ENCODE results near the gene CFAP61. TPM values are rescaled to one million over a fixed set of nuclear protein-coding genes. Genes with fewer than 3 reads are reported as not detected.
A peak's percentile ranks its signal among the peaks of the same experiment; 100 is the strongest.

Gene CFAP61
- total and polyA plus RNA-seq, 8 donors: 0.15 to 0.53 (median 0.33) TPM

DNA sequence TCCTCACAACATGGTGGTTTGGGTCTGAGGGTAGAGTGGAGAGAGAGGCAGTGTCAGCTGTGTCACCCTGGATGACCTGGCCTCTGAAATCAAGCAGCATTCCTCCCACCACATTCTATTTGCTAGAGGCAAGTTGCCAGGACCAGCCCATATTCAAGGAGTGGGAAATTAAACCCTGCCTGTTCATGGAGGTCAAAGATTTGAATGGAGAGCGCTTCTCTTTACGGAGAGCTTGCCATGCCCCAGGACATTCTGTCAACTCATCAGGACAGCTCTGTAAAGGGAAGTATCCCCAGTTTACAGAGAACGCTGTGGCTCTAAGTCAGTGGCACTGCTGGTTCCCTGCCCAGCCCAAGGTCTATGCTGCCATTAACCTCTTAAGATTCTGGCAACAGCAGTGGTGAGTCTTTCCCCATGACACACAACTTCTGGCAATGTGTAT is 225.6 kb downstream of the CFAP61 start:
- Histone ChIP-seq H3K27me3 (no peaks in the 10 kb centered on the region), H3K9me3 (no peaks in the 10 kb centered on the region), H3K27ac (no peak overlapping the region), H3K4me1 (no peaks in the 10 kb centered on the region), H3K36me3 (no peaks in the 10 kb centered on the region), H3K4me3 (no peak overlapping the region)
- FAIRE-seq (no peak), DNase-seq (no peak), ATAC-seq (peak in 2 of 4 donors; percentile 36 to 68)
- TF ChIP-seq, protein P1, sequence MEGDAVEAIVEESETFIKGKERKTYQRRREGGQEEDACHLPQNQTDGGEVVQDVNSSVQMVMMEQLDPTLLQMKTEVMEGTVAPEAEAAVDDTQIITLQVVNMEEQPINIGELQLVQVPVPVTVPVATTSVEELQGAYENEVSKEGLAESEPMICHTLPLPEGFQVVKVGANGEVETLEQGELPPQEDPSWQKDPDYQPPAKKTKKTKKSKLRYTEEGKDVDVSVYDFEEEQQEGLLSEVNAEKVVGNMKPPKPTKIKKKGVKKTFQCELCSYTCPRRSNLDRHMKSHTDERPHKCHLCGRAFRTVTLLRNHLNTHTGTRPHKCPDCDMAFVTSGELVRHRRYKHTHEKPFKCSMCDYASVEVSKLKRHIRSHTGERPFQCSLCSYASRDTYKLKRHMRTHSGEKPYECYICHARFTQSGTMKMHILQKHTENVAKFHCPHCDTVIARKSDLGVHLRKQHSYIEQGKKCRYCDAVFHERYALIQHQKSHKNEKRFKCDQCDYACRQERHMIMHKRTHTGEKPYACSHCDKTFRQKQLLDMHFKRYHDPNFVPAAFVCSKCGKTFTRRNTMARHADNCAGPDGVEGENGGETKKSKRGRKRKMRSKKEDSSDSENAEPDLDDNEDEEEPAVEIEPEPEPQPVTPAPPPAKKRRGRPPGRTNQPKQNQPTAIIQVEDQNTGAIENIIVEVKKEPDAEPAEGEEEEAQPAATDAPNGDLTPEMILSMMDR (IDR thresholded peaks at IDR 0.05): no peak
- WGBS, 2 donors: 85 to 86% methylated on average over 3 of the region's 3 CpGs
- intact Hi-C loops (cut with DNase I): no loop called here

DNA sequence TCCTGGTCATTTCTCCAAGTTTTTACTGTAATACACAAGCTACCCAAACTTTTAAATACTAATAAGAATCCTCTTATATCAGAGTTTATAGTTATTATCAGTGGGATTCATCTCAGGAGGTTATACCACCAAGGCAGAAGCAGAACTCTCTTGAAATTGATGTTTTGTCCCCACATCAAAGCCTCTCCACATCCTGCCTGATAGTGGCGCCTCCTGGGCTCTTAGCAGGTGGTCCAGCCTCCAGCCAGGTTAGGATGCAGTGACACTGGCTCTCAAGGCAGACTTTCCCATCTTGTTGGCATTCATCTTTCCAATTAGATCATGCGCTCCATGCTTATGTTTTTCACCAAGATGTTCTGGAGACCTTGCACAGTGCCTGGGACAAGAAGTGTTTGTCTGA is 233.7 kb downstream of the CFAP61 start:
- FAIRE-seq (no peak), ATAC-seq (no peak), DNase-seq (no peak)
- H3K4me3 ChIP-seq: no peak overlapping the region
- 68 to 74% methylated on average over 2 of the region's 2 CpGs for WGBS, 2 donors
- H3K27me3 ChIP-seq: no peaks in the 10 kb centered on the region
- no peaks in the 10 kb centered on the region for H3K9me3 ChIP-seq
- no peaks in the 10 kb centered on the region for H3K36me3 ChIP-seq
- no peak overlapping the region for H3K27ac ChIP-seq
- intact Hi-C loops (cut with DNase I): no loop called here
- TF ChIP-seq, protein P1 (IDR thresholded peaks at IDR 0.05): no peak
- H3K4me1 ChIP-seq: no peaks in the 10 kb centered on the region

DNA sequence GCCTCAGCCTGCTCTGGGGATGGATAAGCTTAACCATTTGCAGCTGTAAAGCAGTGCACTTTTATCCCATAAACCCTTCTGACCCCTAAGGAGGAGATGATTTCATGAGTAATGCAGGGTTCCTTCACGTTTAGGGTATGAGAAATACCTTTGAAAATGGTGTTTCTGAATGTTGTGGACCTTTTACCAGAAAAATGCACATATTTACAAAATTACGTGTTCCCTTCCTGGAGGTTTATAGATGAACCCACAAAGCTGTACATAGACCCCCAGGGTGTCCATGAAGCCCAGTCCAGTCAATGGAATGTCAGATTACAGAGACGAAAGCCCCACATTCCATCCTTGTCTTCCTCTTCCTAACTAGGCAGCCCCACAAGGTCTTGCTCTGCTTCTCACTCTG is 237.0 kb downstream of the CFAP61 start:
- whole genome bisulfite sequencing, 2 donors: 59 to 64% methylated on average over 3 of the region's 3 CpGs
- Histone ChIP-seq H3K4me3 (no peak overlapping the region), H3K27ac (no peak overlapping the region), H3K27me3 (no peaks in the 10 kb centered on the region), H3K36me3 (no peaks in the 10 kb centered on the region), H3K4me1 (no peaks in the 10 kb centered on the region), H3K9me3 (no peaks in the 10 kb centered on the region)
- DNase-seq: no peak
- intact Hi-C loops (cut with DNase I): no loop called here
- no peak for FAIRE-seq
- no peak for ATAC-seq
- TF ChIP-seq, protein P1 (IDR thresholded peaks at IDR 0.05): no peak

DNA sequence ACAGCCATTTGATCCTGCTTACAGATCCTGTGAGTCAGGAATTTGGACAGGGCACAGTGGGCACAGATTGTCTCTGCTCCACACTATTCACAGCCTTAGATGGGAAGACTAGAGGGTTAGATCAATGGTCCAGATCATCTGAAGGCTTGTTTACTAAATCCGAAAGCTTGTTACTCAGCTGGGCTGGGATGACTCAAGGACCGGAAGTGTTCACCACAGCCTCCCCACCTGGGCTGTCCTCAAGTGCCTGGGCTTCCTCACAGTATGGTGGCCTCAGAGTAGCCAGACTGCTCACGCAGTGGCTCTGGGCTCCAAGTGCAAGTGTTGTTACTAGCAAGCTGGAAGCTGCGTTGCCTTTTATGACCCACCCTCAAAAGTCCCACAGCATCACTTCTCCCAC is 240.1 kb downstream of the CFAP61 start:
- ATAC-seq: no peak
- 84 to 93% methylated on average over 4 of the region's 4 CpGs for WGBS, 2 donors
- TF ChIP-seq, protein P1 (IDR thresholded peaks at IDR 0.05): no peak

DNA sequence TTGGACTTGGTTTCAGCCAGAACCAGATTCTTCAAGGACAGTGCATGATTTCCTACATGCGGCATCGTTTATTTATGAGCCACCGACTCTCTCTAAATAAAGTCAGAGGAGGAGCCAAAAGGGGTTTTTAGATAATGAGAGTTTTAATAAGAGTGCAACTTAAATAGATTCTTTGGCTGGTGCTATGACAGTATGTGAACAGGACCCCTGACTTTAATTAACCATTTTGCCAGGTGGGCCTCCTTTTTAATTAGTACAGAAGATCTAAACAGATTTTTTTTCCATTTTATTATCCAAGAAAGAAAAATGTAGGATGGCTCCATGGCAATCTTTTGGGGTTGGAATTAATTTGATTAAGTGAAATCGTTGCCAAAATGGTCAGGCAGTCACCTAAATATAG is 240.8 kb downstream of the CFAP61 start:
- H3K27ac ChIP-seq: no peak overlapping the region
- H3K4me3 ChIP-seq: no peak overlapping the region
- no peaks in the 10 kb centered on the region for H3K4me1 ChIP-seq
- 73 to 79% methylated on average over 4 of the region's 4 CpGs for WGBS, 2 donors
- DNase-seq: no peak
- H3K9me3 ChIP-seq: no peaks in the 10 kb centered on the region
- intact Hi-C loops (cut with DNase I): no loop called here
- TF ChIP-seq, protein P1 (IDR thresholded peaks at IDR 0.05): no peak
- no peak for FAIRE-seq
- no peaks in the 10 kb centered on the region for H3K27me3 ChIP-seq
- ATAC-seq: no peak
- no peaks in the 10 kb centered on the region for H3K36me3 ChIP-seq

More for the DNA sequence above, 240.1 kb downstream of the CFAP61 start:
- H3K27me3 ChIP-seq: no peaks in the 10 kb centered on the region
- no peak for DNase-seq
- FAIRE-seq: no peak
- no peaks in the 10 kb centered on the region for H3K9me3 ChIP-seq
- intact Hi-C loops (cut with DNase I): no loop called here
- H3K4me1 ChIP-seq: no peaks in the 10 kb centered on the region
- no peak overlapping the region for H3K4me3 ChIP-seq
- no peak overlapping the region for H3K27ac ChIP-seq
- H3K36me3 ChIP-seq: no peaks in the 10 kb centered on the region

Data from pancreas (tissue), 10 donors.